ENCODE measurements around the gene STAP2.

The STAP2 gene

GRCh38 chr19:4338441-4339355 lies at the start of gene STAP2:
STAP2 (minus strand) TSS chr19:4338827; CDS start chr19:4338753, 74 bp downstream.
- peak; percentile 13 to 26 for DNase-seq

- no peak for DNase-seq
Observed at GRCh38 chr19:4386041-4386782, 47.6 kb upstream of the STAP2 start.

DNA sequence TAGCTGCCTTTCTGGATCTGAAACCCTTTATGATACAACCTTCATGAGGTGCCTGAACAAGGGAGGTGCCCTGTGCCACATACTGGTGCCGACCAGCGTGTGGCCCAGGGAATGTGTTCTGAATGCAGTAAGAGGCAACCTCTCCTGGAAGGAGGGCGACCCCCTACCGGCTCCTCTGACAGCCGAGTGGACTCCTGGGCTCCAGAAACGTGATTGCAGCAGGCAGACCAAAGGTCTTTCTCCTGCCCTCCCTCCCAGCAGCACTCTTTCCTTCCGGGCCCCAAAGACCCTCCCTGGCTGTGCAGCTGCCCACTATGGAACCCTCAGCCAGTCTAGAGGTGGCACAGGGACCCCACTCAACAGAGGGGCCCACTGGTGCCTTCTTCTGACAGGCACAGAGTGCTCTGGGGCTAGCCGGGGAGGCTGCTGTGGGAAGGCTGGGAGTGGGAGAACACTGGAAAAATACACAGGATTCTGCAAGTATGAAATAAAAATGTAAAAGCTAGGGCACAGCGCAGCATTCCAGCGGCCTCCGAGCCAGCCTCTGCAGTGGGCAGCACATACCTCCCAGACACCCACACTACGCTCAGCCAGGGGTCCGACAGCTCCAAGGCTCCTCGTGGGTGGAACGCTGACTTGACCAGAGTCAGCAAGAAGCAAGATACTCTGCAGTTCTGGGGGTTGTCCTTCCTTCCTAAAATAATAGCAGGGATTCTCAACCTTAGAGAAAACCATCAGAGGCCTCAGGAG lies 46.8 kb upstream of the STAP2 start:
- no peak for DNase-seq

GRCh38 chr19:4380254-4380727 lies 41.7 kb upstream of the STAP2 start:
- peak; percentile 40 to 63 for DNase-seq

DNA sequence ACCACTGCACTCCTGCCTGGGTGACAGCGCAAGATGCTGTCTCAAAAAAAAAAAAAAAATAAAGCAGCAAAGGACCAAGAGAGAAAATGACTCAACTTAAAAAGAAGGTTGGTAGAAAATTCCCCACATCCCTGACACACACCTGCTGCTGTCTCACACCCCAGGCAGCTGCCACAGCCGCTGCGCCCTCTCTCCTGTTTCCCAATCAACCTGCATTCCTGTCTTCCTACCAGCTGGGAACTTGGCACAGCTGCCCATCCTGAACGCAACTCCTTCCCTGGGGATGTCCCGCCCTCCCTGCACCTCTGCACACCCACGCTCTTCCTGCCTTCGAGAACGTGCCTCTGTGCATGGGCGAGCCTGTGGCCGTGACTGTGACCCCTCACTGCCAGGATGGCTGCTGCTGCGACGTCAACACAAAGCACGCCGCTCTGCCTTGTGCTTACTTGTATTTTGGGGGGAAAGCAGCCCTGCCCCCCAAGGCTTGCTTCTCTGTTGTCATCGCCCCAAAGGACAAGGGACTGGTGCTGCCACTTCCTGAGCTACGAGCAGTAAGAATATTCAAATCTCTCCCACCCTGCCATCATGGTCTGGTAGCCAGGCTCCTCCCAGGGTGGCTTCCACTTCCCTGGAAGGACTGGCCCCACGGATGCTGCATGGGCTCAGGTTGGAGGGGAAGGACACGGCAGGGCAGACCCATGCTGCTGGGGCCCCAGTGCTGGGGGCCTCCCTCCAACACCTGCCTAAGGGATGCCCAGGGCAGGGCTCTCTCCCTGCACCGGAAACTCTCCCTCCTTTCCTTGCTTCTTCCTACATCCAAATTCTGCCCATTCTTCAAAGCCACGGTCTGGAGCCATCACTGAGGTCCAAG lies 41.0 kb upstream of the STAP2 start:
- peak in 1 of 2 donors; percentile 33 for DNase-seq

GRCh38 chr19:4378886-4379285 lies 40.3 kb upstream of the STAP2 start:
- no peak for DNase-seq

- DNase-seq = no peak
Observed at GRCh38 chr19:4376991-4377781, 38.6 kb upstream of the STAP2 start.

GRCh38 chr19:4376671-4376990 lies 38.0 kb upstream of the STAP2 start:
- DNase-seq = no peak

- no peak for DNase-seq
Observed at GRCh38 chr19:4376028-4376670, 37.5 kb upstream of the STAP2 start.

DNA sequence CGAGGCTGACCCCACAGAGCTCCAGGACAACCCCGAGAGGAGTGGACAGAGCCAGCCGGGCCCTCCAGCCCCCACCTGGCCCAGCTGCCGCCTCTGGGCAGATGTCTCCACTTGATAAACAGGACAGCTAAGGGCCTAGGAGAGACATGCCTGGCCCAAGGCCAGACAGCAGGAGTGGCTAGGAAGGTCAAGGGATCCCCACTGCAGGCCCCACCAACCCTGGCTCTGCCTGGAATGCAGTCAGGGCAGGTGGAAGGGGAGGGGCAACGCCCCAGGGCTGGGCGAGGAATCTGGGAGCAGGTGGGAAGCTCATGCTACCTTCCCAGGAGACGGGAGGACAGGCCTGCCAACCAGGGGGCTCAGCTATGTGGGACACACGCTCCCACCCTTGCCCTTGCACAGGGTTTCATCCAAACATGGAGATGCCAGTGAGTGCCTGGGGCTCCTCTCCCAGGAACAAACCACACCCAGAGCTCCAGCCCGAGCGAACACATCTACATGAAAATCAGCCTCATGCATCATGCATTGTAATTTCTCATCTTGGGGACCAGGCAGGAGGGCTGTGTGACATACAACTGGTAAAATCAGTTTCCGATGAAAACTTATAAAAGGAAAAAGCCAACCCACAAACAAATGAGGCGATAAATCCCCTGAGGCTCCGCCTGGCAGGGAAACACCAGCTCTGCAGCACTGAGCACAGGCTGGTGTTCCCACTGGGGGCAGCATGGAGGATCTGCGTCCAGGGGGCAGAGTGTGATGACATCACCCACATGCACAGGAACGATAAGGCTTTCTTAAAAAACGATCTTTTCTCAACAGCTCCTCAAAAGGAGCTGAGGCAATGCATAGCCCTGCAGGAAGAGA lies 36.8 kb upstream of the STAP2 start:
- peak in 1 of 2 donors; percentile 53 for DNase-seq

DNA sequence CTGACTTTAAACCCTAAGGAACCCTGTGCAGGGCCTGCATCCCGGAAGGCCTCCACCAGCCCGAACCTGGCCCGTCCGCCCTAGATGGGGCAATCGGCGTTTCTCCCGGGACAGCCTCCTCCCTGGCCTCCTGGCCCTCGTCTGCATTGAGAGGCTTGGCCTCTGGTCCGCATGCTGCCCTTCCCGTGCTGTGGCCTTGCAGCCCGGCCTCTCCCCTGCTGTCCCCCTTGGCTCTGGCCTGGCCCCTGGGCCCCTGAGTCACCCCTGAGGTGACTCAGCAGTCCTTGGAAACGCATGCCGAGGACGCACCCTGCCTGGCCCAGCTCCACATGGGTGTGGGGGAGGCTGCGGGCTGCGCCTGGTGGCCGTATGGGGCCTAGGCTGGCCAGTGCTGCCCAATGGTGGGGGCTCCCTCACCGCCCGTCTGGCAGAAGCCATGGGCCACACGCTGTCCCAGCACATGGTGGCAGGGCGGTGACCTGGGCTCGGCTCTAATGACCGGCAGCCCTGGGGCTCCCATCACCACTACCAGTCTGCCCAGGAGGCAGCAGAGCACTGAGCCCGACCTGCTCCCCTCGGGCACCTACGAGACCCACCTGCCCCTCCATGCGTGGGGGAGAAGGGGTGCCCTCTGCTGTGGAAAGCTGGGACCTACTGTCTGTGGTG lies 36.0 kb upstream of the STAP2 start:
- DNase-seq = peak in 1 of 2 donors; percentile 41

DNA sequence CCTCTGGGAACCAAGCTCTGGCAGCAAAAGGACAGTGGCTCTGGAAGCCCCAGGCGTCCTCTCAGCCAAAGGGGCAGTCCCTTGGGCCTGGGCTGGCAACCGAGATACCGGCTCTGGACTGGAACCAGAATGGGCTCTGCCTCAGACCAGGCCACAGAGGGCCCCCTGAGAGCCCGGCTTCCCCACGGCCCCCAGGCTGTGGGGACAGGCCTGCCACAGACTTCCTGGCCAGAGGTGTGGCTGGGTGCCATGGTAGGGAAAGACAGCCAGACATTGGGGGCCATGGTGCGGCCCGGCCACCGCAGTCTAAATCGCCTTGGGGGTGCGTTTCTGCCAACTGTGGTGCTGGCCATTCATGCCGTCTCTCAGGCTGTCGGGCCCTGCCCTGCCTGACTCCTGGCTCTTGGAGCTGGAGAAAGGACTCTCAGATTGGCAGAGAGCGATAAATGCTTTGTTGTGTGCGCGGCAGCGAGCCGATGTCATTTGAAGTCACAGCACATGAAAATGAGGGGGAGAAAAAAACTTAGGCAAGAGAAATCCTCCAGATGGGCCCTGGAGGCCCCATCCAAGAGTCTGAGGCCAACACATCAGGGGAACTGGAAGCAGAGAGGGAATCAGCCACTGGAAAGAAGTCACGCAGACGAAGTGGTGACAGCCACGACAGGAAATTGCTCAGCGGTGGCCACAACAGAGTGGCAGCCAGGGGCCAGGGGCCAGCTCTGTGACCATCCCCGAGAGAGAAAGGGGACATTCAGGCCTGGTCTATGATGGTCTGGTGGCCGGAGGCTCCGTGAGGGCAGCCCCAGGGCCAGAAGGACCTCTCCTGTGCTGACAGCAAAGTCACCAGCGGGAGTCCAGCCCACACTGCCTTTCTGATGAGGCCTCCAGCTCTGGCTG lies 35.2 kb upstream of the STAP2 start:
- no peak for DNase-seq

DNA sequence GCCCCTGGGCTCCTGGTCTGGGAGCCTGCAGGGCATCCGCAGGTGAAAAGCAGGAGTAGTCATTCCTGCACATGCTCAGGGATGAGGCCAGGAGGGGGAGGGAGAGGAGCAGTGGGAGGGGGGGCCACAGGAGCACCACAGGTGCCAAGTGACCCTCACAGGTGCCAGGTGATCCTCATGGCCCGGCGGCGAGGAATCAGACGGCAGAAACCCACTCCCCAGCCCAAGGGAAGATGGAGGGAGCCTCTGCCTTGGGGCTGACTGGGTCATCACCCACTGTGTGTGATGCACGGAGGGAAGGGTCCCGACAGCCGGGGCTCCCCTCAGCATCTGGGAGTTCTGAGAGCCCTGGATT lies 34.4 kb upstream of the STAP2 start:
- DNase-seq = no peak

DNA sequence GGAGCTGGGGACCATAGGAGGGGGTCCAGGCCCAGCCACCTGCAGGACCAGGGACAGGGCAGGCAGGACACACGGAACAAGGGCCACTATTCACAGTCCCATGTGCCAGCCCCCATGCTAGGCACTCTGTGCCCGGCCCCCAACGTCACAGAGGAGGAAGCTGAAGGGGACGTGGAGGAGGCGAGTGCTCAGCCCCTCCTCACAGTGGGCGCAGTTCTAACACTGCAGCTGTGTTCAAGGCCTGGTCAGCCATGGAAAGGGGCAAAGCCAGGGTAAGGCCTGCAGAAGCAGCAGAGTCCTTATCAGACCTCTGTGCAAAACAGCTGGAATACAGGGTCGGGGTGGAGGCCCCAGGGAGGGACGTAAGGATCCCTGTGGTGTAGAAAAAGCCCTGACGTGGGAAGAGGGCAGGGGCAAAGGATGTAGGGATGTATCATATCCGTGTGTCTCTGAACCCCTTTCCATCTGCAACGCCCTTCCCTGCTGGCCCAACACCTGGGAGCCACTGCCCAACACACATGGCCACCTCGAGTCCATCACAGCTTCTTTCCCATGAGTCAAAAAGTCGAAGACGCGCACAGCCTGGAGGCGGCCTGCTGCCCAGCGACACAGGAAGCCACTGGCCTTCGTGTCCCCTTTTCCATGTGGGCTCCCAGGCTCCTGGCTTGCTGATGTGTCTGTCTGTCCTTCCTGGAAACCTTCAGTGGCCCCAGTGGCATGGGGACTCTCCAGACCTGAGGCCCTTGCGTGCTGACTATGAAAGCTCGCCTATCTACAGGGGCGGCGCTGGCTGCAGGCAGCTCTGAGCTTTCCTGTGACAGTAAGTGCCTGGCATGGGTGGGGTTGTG lies 33.8 kb upstream of the STAP2 start:
- DNase-seq = no peak

DNA sequence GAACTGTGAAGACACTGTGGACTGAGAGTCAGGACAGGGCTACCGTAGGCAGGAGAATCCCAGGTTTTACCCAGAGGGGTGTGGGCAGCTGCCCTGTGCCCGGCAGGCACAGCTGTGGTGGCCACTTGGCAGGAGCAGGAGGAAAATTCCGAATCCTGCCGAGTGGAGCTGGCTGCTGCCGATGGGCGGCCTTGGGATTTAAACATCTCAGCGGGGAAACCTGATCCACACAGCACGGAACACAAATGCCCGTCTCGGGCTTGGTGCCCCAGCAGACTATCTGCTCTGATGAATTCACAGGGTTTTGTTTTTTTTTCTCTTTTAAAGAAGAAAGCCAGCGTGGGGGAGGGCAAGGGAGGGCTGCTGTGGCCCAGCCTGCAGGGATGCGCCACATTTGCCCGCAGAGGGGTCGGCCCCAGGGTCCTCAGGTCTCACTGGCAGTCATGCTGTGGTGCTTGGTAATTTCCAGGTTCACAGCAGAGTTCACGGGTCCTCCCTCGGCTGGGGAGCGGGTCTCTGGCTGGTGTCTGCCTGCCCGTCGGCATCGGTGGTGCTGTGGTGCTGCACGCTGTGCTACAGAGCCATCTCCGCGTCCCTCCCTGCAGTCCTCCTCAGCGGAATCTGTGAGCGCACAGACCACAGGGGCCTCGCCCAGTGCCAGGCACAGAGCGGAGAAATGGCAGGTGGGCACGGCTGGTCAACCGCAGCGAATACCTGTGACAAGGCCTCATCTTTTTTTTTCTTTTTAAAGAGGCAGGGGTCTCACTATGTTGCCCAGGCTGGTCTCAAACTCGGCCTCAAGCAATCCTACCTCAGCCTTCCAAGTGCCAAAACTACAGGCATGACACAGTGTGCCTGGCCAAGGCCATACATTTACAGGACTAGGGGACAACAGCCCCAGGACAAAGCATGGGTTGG lies 32.9 kb upstream of the STAP2 start:
- DNase-seq = no peak

DNA sequence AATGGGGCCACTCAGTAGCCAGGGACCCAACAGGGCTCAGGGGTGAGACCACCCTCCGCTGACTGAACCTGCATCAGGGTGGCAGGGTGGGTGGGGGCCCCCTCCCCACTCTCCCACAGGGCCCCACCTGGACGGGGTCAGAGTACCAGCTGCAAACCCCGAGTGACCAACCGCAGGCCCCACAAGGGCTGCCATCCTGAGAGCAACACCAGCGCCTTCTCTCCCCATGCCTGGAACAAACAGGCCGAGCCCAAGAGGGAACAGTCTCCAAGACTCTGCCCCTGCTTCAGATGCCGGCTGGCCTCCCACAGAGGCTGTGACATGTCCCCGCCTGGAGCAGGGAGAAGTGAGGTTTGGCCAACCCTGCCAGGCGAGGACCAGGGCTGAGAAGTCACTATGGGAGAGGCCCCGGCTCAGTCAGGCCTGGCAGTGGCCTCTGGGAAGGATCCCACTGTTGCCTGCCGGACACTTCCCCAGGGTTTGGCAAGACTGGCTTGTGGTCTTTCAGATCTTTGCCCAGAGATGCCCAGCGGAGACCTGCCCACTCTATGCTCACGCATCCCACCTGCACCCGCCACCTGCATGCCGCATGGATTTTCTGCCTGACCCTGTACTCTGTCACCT lies 31.9 kb upstream of the STAP2 start:
- no peak for DNase-seq

Measured in CD4-positive, alpha-beta T cell treated with Interferon alpha-2 for 1 hour (primary cell).